ENCODE results near the gene PSMD14.

PSMD14 gene

DNA sequence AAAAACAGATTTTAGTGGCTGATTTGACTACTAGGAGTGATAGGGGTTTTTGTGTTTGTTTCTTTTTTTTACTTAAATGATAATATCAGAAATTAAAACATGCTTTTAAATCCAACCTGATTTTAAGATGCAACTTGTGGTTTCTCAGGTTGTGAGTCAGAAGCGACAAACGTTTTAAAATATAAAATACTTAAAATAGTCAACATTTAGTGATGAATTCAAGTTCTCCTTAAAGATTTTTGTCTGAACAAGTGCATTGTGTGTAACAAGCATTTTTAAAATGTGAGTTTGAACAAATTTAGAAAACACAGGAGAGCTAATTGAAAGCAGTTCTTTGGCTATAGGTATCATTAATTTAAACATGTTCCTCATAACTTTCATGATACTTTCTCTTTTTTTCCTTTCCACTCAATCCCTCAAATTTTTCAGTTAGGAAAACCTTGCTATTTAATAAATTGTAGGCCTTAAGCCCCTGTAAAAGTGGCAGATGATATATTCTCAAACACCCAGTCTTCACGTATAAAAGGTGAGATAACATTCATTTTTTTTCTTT, 111.5 kb downstream of the PSMD14 start:
- DNase-seq (ENCODE audit: low spot score), result no peak

GRCh38 chr2:161420406-161421074, 112.3 kb downstream of the PSMD14 start:
- DNase-seq (ENCODE audit: low spot score), result no peak

GRCh38 chr2:161421686-161422085, 113.5 kb downstream of the PSMD14 start:
- no peak for DNase-seq (ENCODE audit: low spot score)

DNA sequence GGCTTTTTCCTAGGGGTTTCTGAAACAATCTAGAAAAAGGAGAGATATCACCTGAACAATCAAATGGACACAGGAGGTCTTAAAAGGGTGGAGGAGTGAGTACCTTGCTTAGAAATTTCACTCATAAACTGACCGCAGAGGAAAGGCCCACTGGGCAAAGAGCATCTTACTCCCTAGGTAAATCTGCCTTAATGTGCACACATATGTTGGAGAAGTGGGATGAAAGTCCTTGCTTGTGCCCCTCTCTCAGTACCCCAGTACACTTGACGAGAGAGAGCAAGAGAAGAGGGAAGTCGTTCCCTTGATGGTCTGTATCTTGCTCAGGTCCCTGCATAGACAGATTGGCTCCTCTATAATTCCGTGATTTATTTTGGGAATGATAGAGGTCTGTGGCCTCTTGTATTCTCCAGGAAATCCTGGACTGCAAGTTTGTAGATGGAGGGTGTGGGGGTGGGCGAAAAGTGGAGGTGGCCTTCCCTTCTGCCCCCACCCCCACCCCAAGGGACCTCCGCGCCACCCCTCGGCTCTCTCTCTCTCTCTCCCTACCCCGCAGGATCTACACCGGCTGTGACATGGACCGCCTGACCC, 114.7 kb downstream of the PSMD14 start:
- no peak for DNase-seq (ENCODE audit: low spot score)

DNA sequence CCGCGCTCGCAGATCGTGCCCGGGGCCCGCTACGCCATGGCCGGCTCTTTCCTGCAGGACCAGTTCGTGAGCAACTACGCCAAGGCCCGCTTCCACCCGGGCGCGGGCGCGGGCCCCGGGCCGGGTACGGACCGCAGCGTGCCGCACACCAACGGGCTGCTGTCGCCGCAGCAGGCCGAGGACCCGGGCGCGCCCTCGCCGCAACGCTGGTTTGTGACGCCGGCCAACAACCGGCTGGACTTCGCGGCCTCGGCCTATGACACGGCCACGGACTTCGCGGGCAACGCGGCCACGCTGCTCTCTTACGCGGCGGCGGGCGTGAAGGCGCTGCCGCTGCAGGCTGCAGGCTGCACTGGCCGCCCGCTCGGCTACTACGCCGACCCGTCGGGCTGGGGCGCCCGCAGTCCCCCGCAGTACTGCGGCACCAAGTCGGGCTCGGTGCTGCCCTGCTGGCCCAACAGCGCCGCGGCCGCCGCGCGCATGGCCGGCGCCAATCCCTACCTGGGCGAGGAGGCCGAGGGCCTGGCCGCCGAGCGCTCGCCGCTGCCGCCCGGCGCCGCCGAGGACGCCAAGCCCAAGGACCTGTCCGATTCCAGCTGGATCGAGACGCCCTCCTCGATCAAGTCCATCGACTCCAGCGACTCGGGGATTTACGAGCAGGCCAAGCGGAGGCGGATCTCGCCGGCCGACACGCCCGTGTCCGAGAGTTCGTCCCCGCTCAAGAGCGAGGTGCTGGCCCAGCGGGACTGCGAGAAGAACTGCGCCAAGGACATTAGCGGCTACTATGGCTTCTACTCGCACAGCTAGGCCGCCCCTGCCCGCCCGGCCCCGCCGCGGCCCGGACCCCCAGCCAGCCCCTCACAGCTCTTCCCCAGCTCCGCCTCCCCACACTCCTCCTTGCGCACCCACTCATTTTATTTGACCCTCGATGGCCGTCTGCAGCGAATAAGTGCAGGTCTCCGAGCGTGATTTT, 115.5 kb downstream of the PSMD14 start:
- no peak for DNase-seq (ENCODE audit: low spot score)

DNA sequence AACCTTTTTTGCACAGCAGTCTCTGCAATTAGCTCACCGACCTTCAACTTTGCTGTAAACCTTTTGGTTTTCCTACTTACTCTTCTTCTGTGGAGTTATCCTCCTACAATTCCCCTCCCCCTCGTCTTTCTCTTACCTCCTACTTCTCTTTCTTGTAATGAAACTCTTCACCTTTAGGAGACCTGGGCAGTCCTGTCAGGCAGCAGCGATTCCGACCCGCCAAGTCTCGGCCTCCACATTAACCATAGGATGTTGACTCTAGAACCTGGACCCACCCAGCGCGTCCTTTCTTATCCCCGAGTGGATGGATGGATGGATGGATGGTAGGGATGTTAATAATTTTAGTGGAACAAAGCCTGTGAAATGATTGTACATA, 116.2 kb downstream of the PSMD14 start:
- no peak for DNase-seq (ENCODE audit: low spot score)

DNA sequence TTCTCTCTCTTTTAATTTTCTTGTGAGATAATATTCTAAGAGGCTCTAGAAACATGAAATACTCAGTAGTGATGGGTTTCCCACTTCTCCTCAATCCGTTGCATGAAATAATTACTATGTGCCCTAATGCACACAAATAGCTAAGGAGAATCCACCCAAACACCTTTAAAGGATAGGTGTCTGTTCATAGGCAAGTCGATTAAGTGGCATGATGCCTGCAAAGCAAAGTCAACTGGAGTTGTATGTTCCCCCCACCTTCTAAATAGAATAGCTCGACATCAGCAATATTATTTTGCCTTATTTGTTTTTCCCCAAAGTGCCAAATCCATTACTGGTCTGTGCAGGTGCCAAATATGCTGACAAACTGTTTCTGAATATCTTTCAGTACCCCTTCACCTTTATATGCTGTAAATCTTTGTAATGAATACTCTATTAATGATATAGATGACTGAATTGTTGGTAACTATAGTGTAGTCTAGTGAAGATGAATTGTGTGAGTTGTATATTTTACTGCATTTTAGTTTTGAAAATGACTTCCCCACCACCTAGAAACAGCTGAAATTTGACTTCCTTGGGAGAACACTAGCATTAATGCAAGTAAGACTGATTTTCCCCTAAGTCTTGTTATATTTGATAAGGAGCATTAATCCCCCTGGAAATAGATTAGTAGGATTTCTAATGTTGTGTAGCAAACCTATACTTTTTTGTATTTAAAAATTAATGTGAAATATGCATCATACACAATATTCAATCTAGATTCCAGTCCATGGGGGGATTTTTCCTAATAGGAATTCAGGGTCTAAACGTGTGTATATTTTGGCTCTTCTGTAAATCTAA, 116.9 kb downstream of the PSMD14 start:
- no peak for DNase-seq (ENCODE audit: low spot score)

GRCh38 chr2:161425728-161426454, 117.7 kb downstream of the PSMD14 start:
- no peak for DNase-seq (ENCODE audit: low spot score)

GRCh38 chr2:161426455-161426921, 118.3 kb downstream of the PSMD14 start:
- no peak for DNase-seq (ENCODE audit: low spot score)

GRCh38 chr2:161426922-161427663, 118.9 kb downstream of the PSMD14 start:
- DNase-seq (ENCODE audit: low spot score), result peak; percentile 52

DNA sequence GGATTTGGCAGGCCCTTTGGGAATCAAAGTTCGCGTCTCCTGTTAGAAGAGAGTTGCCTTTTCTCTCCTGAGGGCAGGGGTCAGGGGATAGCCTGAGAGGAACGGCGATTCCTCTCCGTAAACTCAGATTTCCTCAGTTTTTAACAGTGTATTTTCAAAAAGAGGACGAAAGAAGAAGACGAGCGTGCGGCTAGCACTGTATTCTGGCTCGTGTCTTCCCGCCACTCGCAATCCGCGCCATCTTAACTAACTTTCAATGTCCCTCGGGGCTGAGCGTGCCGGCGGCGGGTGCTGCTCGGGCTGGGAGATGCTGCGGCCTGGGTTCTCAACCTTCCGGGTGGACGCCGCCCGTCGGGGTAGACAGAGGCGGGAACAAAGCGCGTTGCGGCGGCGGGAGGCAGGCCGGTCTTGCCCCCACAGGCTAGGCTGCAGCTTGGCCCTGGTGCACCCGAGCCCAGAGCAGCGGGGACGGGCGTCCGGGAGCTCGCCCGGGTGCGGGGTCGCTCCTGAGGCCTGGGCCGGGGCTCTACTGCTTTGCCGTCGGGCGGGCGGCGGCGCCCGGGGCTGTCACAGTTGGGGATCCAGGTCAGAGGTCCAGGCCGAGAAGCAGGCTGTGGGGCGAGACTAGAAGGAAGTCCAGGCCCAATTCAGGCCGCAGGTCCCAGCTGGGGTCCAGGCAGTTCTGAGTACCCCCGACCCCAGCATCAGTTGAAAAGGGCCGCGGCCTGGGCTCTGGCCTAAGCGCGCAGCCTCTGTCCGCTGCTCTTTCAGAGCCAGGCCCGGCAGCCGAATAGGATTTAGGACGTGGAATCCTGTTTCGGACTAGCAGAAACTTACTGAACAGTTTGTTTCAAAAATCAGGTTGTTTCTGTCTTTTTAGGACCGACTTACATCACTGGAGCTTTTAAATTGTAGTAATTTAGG, 119.7 kb downstream of the PSMD14 start:
- DNase-seq (ENCODE audit: low spot score), result no peak

GRCh38 chr2:161430386-161430785, 122.2 kb downstream of the PSMD14 start:
- no peak for DNase-seq (ENCODE audit: low spot score)

DNA sequence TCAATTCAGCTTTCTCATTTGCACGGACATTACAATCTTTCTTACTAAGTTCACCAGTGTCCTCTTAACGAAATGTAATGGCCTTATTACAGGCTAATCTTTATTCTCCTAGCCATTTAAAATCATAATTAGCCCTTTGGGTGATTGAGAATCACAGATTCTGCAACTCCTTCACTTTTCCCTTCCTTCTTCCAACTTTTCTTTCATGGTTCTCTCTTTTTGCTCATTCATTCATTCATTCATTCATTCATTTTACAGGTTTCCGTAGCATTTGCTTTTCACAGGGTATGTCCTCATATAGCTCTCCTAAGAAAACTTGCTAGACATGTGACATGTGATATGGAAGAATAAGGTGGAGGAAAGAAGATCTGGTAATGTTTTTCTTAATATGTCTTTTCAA, 123.9 kb downstream of the PSMD14 start:
- DNase-seq (ENCODE audit: low spot score), result no peak

DNA sequence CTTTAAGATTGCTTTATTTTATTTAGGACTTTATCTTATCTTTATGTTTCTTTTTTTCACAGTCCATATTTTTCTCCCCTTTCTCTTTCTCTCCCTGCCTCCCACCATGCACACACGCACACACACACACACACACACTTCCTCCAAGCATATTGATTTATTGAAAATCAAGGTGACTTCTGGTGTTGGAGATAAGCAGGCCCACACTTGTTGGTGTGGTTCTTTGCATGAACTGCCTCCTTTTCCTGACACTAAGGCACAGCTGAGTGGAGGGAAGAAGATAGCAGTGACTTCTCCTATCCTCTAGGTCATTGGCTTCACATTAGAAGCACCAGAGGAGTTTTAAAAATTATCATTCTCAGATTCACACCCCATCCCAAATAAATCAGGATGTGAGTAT, 125.9 kb downstream of the PSMD14 start:
- DNase-seq (ENCODE audit: low spot score), result no peak

- DNase-seq (ENCODE audit: low spot score), result no peak
Measured at GRCh38 chr2:161436411-161436810, 128.2 kb downstream of the PSMD14 start.

GRCh38 chr2:161438598-161438997, 130.4 kb downstream of the PSMD14 start:
- DNase-seq (ENCODE audit: low spot score), result no peak

GRCh38 chr2:161445097-161445496, 136.9 kb downstream of the PSMD14 start:
- DNase-seq (ENCODE audit: low spot score), result no peak

- no peak for DNase-seq (ENCODE audit: low spot score)
Measured at GRCh38 chr2:161448431-161448830, 140.2 kb downstream of the PSMD14 start.
